GM21381 (cell line): Measurements from ENCODE around the gene TMEM151B.

Source experiments
- ATAC-seq: cut with Tn5 transposase; IDR thresholded peaks from one replicate; pipeline ENCODE4 v1.9.1; 2021; ENCODE audit warnings: mild to moderate bottlenecking, moderate library complexity; ENCODE audit not compliant: unreplicated experiment

The TMEM151B gene

DNA sequence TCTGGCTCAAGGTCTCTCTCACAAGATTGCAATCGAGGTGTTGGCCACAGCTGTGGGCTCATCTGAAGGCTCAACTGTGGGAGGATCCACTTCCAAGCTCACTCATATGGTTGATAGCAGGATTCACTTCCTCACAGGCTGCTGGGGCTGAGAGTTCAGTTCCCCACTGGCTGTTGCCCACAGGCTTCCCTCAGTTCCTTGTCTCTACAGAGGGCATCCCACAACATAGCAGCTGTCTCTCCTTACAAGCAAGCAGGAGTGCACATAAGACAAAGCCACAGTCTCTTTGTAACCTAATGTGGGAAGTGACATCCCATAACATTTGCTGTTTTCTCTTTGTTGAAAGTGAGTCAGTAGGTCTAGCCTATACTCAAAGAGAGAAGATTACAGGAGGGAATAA lies 86.2 kb downstream of the TMEM151B start:
- ATAC-seq: no peak
